HepG2 (cell line): ENCODE measurements around the gene SSU72. TPM values are rescaled to one million over a fixed set of nuclear protein-coding genes. Genes with fewer than 3 reads are reported as not detected.
A peak's percentile ranks its signal among the peaks of the same experiment; 100 is the strongest.

Experiments used
- AFF4 ChIP-seq: sonication (generic); formaldehyde crosslinking; IDR thresholded peaks from 2 replicates; pipeline ENCODE4 v1.4.0; 2020; ENCODE audit warnings: missing genetic modification reagents
- FOXJ3 ChIP-seq: sonication (generic); formaldehyde crosslinking; IDR thresholded peaks from 2 replicates; pipeline ENCODE4 v1.4.0; 2020; ENCODE audit warnings: missing genetic modification reagents, mild to moderate bottlenecking, borderline replicate concordance
- GPN1 ChIP-seq: sonication (generic); formaldehyde crosslinking; IDR thresholded peaks from 2 replicates; pipeline ENCODE4 v1.5.1; 2020; ENCODE audit warnings: missing genetic modification reagents, borderline replicate concordance
- HNF1B ChIP-seq: sonication (generic); formaldehyde crosslinking; IDR thresholded peaks from 2 replicates; pipeline ENCODE4 v1.5.1; 2020; ENCODE audit warnings: mild to moderate bottlenecking, moderate library complexity, missing genetic modification reagents
- HNRNPUL1 ChIP-seq: fragments of 200-400 bp; formaldehyde crosslinking; IDR thresholded peaks from 2 replicates; pipeline ENCODE4 v1.6.1; 2017; ENCODE audit warnings: low read depth, mild to moderate bottlenecking, low read length, moderate library complexity
- HOXA9 ChIP-seq: sonication (generic); formaldehyde crosslinking; IDR thresholded peaks from 2 replicates; pipeline ENCODE4 v1.8.1; 2022; ENCODE audit warnings: missing genetic modification reagents, mild to moderate bottlenecking, moderate library complexity, borderline replicate concordance
- JUNB ChIP-seq: sonication (generic); formaldehyde crosslinking; IDR thresholded peaks from 2 replicates; pipeline ENCODE4 v1.8.0; 2022; ENCODE audit warnings: missing genetic modification reagents, mild to moderate bottlenecking, borderline replicate concordance
- KDM2A ChIP-seq: sonication (generic); formaldehyde crosslinking; IDR thresholded peaks from 2 replicates; pipeline ENCODE4 v1.4.0; 2020; ENCODE audit warnings: low read depth, missing genetic modification reagents, borderline replicate concordance
- MBD4 ChIP-seq: IDR thresholded peaks from 2 replicates; pipeline ENCODE4 v1.6.1; 2012; ENCODE audit warnings: low read length, inconsistent platforms, borderline replicate concordance
- SAP130 ChIP-seq: IDR thresholded peaks from 2 replicates; pipeline ENCODE4 v1.6.1; 2016; ENCODE audit warnings: low read depth
- SMARCC2 ChIP-seq: fragments of 450-650 bp; IDR thresholded peaks from 2 replicates; pipeline ENCODE4 v1.6.1; 2017; ENCODE audit warnings: antibody characterized with exemption, mild to moderate bottlenecking
- SRY ChIP-seq: sonication (generic); formaldehyde crosslinking; IDR thresholded peaks from 2 replicates; pipeline ENCODE4 v1.8.0; 2022; ENCODE audit warnings: mild to moderate bottlenecking, missing genetic modification reagents
- TBX2 ChIP-seq: sonication (generic); formaldehyde crosslinking; IDR thresholded peaks from 2 replicates; pipeline ENCODE4 v1.5.0; 2020; ENCODE audit warnings: missing genetic modification reagents, mild to moderate bottlenecking, borderline replicate concordance
- ZBTB2 ChIP-seq: sonication (generic); formaldehyde crosslinking; IDR thresholded peaks from 2 replicates; pipeline ENCODE4 v1.8.0; 2022; ENCODE audit warnings: low read depth, missing genetic modification reagents
- ZNF225 ChIP-seq: sonication (generic); formaldehyde crosslinking; IDR thresholded peaks from 2 replicates; pipeline ENCODE4 v1.4.0; 2020; ENCODE audit warnings: mild to moderate bottlenecking, missing genetic modification reagents
- ZNF274 ChIP-seq: sonication (generic); formaldehyde crosslinking; IDR thresholded peaks from 2 replicates; pipeline ENCODE4 v1.5.1; 2020; ENCODE audit warnings: mild to moderate bottlenecking, missing genetic modification reagents
- ZNF567 ChIP-seq: sonication (generic); formaldehyde crosslinking; IDR thresholded peaks from 2 replicates; pipeline ENCODE4 v1.8.1; 2023; ENCODE audit warnings: mild to moderate bottlenecking, missing genetic modification reagents, borderline replicate concordance
- ZNF747 ChIP-seq: sonication (generic); formaldehyde crosslinking; IDR thresholded peaks from 2 replicates; pipeline ENCODE4 v1.8.1; 2023; ENCODE audit warnings: missing genetic modification reagents, mild to moderate bottlenecking, borderline replicate concordance
- ZNF850 ChIP-seq: sonication (generic); formaldehyde crosslinking; conservative IDR thresholded peaks from 2 replicates; pipeline ENCODE4 v1.9.0; 2021; ENCODE audit warnings: mild to moderate bottlenecking, missing genetic modification reagents
- ZNF883 ChIP-seq: sonication (generic); formaldehyde crosslinking; IDR thresholded peaks from 2 replicates; pipeline ENCODE4 v1.5.1; 2020; ENCODE audit warnings: mild to moderate bottlenecking, missing genetic modification reagents; ENCODE audit errors: not compliant biosample characterization
- polyA plus RNA-seq, 8 experiments: library from polyadenylated mRNA; depleted of rRNA in 3 of 8; stranded (reverse) in 7 of 8; unstranded in 1 of 8; fragments of >200 nt; fragmentation: Illumina TruSeq in 4 of 8; extraction: Trizol in 4 of 8; gene quantifications; 2 replicates each; pipeline versions ENCODE4 v1.2.1 to v1.2.3, GENCODE V29; 2011 to 2016; ENCODE audit warnings: low read depth in 4 of 8, missing spikeins in 1 of 8, mixed read lengths in 1 of 8; ENCODE audit not compliant: insufficient read depth in 1 of 8
- total RNA-seq, 5 experiments: library from RNA; depleted of rRNA; stranded (reverse); fragments of >200 nt; fragmentation: Illumina TruSeq; extraction: Trizol; gene quantifications; 2 replicates each; pipeline ENCODE4 v1.2.3, GENCODE V29; 2016; ENCODE audit warnings: low read depth in 1 of 5
- TF ChIP-seq, protein P1 (sequence below): sonication (generic); formaldehyde crosslinking; IDR thresholded peaks from 2 replicates; pipeline ENCODE4 v1.4.0; 2020; ENCODE audit warnings: missing genetic modification reagents

SSU72 gene
- total and polyA plus RNA-seq, 2 of the 13 experiments (the other 11 are each of a cell fraction or from before 2014, with no cell fraction given) = 42.8 to 67.1 TPM

DNA sequence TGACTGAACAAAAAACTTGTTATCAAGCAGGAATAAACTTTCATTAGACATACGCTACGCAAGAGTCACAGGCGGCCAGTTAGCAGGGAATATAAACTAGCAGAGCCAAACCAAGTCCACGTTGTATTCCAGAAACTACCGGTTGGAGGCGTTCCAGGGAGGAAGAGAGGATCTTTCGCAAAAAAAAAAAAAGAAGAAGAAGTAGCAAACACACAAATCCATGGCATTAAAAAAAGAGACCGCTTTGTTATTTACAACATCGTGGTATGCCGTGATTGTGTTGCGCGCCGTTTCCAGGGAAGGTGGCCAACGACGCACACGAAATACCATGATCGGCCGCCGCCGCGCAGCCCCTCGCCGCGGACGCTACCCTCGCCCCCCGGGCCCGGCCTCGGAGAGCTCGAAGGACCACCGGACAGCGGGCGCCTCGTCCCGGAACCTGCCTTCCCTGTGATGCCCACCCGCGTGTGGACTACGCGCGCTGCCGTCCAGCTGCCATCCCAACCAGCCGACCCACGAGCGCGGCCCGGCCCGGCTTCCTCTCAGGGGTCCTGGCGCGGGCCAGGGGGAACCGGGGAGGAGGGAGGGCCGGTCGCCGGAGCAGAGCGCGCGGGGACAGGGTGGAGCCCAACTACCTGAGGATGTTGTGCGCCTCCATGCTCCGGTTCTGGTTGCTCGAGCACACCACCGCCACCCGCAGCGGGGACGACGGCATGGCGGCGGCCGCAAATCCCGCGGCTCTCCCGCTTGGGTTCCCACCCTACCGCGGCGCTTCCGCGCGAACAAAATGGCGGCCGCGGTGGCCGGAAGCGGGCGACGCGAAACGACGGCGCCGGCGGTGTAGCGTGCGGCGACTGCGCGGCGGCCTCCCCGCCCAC is 581 bp downstream of the SSU72 start (continued):
- TF ChIP-seq AFF4 (CRISPR knock-in tag) (no peak), ZNF747 (CRISPR knock-in tag) (peak; percentile 61), ZNF883 (CRISPR knock-in tag) (no peak), SAP130 (CRISPR knock-in tag) (peak; percentile 60), ZNF850 (peak; percentile 68; the same call in 1 of the 2 replicates), GPN1 (no peak), MBD4 (no peak), ZNF225 (CRISPR knock-in tag) (no peak), SMARCC2 (no peak), FOXJ3 (CRISPR knock-in tag) (no peak), ZNF274 (CRISPR knock-in tag) (peak; percentile 65), ZNF567 (CRISPR knock-in tag) (0 out of 2 replicates have a peak, but pooled peaks have one; percentile 2), ZBTB2 (CRISPR knock-in tag) (no peak), TBX2 (CRISPR knock-in tag) (no peak), KDM2A (peak; percentile 46; the same call in 1 of the 2 replicates), HNRNPUL1 (no peak), HOXA9 (CRISPR knock-in tag) (no peak), HNF1B (CRISPR knock-in tag) (no peak), JUNB (CRISPR knock-in tag) (no peak), SRY (CRISPR knock-in tag) (0 out of 2 replicates have a peak, but pooled peaks have one; percentile 64)
- TF ChIP-seq, protein P1, sequence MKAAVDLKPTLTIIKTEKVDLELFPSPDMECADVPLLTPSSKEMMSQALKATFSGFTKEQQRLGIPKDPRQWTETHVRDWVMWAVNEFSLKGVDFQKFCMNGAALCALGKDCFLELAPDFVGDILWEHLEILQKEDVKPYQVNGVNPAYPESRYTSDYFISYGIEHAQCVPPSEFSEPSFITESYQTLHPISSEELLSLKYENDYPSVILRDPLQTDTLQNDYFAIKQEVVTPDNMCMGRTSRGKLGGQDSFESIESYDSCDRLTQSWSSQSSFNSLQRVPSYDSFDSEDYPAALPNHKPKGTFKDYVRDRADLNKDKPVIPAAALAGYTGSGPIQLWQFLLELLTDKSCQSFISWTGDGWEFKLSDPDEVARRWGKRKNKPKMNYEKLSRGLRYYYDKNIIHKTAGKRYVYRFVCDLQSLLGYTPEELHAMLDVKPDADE (CRISPR knock-in tag) = no peak
